Measurements from ENCODE around the gene ING3. TPM values are rescaled to one million over a fixed set of nuclear protein-coding genes. Genes with fewer than 3 reads are reported as not detected.

Gene ING3
- total RNA-seq, 4 donors from 2014 or later: 12.6 to 19.4 (median 14.9) TPM

DNA sequence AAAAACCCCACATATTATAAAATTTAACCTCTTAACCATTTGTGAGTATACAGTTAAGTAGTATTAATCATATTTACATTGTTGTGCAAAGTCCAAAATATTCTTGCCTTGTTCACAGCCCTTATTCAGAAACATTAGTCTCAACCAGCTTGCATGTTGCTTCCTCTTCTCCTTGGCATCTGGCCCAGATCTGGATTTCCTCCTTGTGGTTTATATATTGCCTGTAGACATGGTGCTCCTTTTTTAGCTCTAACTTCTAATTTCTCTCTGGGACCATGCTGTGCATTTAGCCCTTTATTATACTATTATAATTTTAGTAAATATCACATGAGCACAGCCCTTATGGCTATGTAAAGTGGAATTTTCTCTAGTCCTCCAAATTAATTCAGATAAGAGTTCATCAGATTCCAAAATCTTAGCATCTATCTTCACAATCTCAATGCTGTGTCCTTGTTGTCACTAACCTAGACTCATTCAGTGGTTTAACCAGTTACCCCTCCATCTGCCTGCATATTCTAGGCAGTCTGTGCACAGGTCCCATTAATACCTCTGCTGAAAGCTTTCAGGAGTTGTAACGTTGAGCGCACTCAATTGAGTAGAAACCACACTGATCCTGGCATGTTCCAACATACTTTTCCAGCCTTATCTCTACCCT is 45.9 kb downstream of the ING3 start:
- Histone ChIP-seq H3K9me3 (no peaks in the 10 kb centered on the region), H3K4me3 (no peak overlapping the region), H3K4me1 (peaks cover 46 to 64% (median 58%) of the 10 kb centered on the region in 4 donors), H3K27ac (replicated peaks in 1 of 4) (peak overlapping the region in 2 of 4 donors; percentile 16 to 25), H3K27me3 (no peaks in the 10 kb centered on the region), H3K36me3 (no peaks in the 10 kb centered on the region)
- intact Hi-C loops (cut with DNase I): no loop called here
- no peak for TF ChIP-seq EP300 (IDR thresholded peaks at IDR 0.05)
- peak in 1 of 2 donors; percentile 12 for TF ChIP-seq POLR2AphosphoS5 (IDR thresholded peaks at IDR 0.05)
- DNase-seq (ENCODE audit: extremely low spot score): no peak
- WGBS: 86% methylated on average over 2 of the region's 2 CpGs

DNA sequence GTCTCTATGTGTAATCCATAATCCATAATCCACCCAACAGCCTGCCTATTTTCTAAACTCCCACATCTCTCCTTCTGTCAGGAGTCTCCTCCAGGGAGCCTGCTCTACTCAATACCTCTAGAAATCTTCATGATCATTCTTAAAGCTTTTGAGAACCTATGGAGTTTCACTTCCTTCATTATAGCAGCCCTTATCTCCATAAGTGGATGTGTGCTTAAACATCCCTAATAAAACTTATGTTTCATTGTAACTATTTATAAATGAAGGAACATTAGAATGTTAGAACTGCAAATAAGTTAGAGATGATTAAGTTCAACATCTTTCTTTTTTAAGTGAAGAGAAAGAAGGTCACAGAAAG is 46.4 kb downstream of the ING3 start:
- peaks cover 47 to 60% (median 56%) of the 10 kb centered on the region in 4 donors for H3K4me1 ChIP-seq
- no peaks in the 10 kb centered on the region for H3K27me3 ChIP-seq
- intact Hi-C loops (cut with DNase I): no loop called here
- no peaks in the 10 kb centered on the region for H3K36me3 ChIP-seq
- H3K9me3 ChIP-seq: no peaks in the 10 kb centered on the region
- DNase-seq (ENCODE audit: extremely low spot score): no peak
- TF ChIP-seq POLR2A (IDR thresholded peaks at IDR 0.05; ENCODE audit: low read depth): no peak
- TF ChIP-seq, protein P1, sequence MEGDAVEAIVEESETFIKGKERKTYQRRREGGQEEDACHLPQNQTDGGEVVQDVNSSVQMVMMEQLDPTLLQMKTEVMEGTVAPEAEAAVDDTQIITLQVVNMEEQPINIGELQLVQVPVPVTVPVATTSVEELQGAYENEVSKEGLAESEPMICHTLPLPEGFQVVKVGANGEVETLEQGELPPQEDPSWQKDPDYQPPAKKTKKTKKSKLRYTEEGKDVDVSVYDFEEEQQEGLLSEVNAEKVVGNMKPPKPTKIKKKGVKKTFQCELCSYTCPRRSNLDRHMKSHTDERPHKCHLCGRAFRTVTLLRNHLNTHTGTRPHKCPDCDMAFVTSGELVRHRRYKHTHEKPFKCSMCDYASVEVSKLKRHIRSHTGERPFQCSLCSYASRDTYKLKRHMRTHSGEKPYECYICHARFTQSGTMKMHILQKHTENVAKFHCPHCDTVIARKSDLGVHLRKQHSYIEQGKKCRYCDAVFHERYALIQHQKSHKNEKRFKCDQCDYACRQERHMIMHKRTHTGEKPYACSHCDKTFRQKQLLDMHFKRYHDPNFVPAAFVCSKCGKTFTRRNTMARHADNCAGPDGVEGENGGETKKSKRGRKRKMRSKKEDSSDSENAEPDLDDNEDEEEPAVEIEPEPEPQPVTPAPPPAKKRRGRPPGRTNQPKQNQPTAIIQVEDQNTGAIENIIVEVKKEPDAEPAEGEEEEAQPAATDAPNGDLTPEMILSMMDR (IDR thresholded peaks at IDR 0.05): no peak
- TF ChIP-seq EP300 (IDR thresholded peaks at IDR 0.05): no peak
- no peak for TF ChIP-seq POLR2AphosphoS5 (IDR thresholded peaks at IDR 0.05)
- H3K27ac ChIP-seq (replicated peaks in 1 of 4): peak overlapping the region in 2 of 4 donors; percentile 16 to 25
- no peak overlapping the region for H3K4me3 ChIP-seq

DNA sequence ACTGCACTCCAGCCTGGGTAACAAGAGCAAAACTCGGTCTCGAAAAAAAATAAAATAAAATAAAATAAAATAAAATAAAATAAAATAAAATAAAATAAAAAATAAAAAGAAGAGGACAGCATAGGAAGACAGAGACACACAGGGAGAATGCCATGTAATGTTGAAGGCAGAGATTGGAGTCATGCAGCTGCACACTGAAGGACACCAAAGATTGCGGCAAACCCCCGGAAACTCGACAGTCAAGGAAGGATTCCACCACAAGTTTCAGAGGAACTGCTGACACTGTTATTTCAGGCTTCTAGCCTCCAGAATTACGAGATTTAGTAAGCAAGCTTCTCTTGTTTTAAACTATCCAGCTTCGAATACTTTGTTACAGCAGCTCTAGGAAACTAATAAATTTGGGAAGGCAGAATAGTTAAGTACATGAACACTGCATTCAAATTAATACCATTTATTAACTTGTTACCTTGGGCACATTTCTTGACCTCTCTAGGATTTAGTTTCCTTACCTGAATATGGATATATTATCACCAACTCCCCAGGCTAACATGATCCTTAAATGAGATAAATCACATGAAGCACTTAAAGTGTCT is 47.4 kb downstream of the ING3 start:
- intact Hi-C loops (cut with DNase I): no loop called here
- TF ChIP-seq, protein P1 (IDR thresholded peaks at IDR 0.05): no peak
- no peak for TF ChIP-seq EP300 (IDR thresholded peaks at IDR 0.05)
- TF ChIP-seq POLR2A (IDR thresholded peaks at IDR 0.05; ENCODE audit: low read depth): no peak
- TF ChIP-seq POLR2AphosphoS5 (IDR thresholded peaks at IDR 0.05): no peak
- H3K27me3 ChIP-seq: no peaks in the 10 kb centered on the region
- H3K4me3 ChIP-seq: no peak overlapping the region
- peak overlapping the region in 2 of 4 donors; percentile 16 to 24 for H3K27ac ChIP-seq (replicated peaks in 1 of 4)
- DNase-seq (ENCODE audit: extremely low spot score): no peak
- H3K4me1 ChIP-seq: peaks cover 52 to 59% (median 55%) of the 10 kb centered on the region in 4 donors
- H3K36me3 ChIP-seq: no peaks in the 10 kb centered on the region
- no peaks in the 10 kb centered on the region for H3K9me3 ChIP-seq
- 87% methylated on average over 7 of the region's 7 CpGs for WGBS

DNA sequence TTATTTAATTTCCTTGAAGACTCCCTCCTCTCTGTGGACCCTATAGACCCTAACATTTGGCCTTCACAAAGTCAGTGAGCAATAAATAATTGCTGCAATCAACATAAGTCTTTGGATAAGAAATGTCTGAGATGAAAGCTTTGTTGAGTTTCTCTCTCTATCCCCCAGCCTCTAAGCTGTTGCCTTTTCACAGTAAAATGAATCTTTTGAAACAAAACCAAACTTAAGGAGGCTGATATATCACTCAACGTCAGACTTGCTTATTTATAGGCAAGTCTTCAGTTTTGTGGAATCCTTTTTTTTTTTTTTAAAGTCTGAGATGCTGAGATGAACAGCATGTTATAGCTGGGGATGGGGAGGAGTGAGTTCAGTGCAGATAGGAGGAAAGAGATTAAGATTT is 47.9 kb downstream of the ING3 start:
- peaks cover 49 to 58% (median 54%) of the 10 kb centered on the region in 4 donors for H3K4me1 ChIP-seq

DNA sequence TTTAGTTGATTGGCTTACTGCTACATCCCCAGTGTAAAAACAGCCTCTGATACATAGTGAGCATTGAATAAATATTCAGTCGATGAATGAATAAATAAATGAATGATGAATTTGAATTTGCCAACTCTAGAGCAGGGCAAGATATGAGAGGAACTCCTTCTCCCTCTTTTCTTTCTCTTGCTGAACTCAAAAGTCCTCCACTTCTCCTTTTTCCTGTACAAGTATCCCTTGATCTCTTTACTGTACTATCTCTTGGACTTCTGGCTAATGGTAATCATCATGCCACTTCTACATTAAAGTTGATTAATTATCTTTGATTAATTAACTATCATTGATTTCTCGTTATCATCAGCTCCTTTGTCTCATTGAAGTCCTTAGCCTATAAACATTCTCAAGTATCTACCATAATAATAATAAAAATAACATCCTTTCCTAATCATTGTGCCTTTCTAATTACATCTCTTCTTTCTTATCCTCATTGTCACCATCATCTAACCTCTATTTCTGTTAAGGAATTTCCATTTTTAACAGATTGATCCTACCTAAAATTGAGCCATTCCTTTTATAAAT is 48.5 kb downstream of the ING3 start:
- Histone ChIP-seq H3K27ac (replicated peaks in 1 of 4) (no peak overlapping the region), H3K27me3 (no peaks in the 10 kb centered on the region), H3K9me3 (no peaks in the 10 kb centered on the region), H3K4me3 (no peak overlapping the region), H3K4me1 (peaks cover 43 to 57% (median 51%) of the 10 kb centered on the region in 4 donors), H3K36me3 (no peaks in the 10 kb centered on the region)
- 82% methylated on average over 2 of the region's 2 CpGs for WGBS
- no peak for DNase-seq (ENCODE audit: extremely low spot score)
- intact Hi-C loops (cut with DNase I): no loop called here
- TF ChIP-seq, protein P1 (IDR thresholded peaks at IDR 0.05): no peak
- TF ChIP-seq POLR2AphosphoS5 (IDR thresholded peaks at IDR 0.05): no peak
- TF ChIP-seq POLR2A (IDR thresholded peaks at IDR 0.05; ENCODE audit: low read depth): no peak
- no peak for TF ChIP-seq EP300 (IDR thresholded peaks at IDR 0.05)

More for the DNA sequence above, 47.9 kb downstream of the ING3 start:
- intact Hi-C loops (cut with DNase I): no loop called here
- Histone ChIP-seq H3K27me3 (no peaks in the 10 kb centered on the region), H3K4me3 (no peak overlapping the region), H3K27ac (replicated peaks in 1 of 4) (peak overlapping the region in 2 of 4 donors; percentile 16 to 24), H3K9me3 (no peaks in the 10 kb centered on the region), H3K36me3 (no peaks in the 10 kb centered on the region)
- 61% methylated on average over 1 of the region's 1 CpG for WGBS
- TF ChIP-seq EP300 (IDR thresholded peaks at IDR 0.05): no peak
- TF ChIP-seq, protein P1 (IDR thresholded peaks at IDR 0.05): no peak
- no peak for TF ChIP-seq POLR2A (IDR thresholded peaks at IDR 0.05; ENCODE audit: low read depth)
- TF ChIP-seq POLR2AphosphoS5 (IDR thresholded peaks at IDR 0.05): no peak
- no peak for DNase-seq (ENCODE audit: extremely low spot score)

Data from esophagus muscularis mucosa (tissue), 4 donors.